GM12873 (cell line): ENCODE measurements around the gene SNCAIP.

Experiments used
- CTCF ChIP-seq: IDR thresholded peaks from 2 replicates; pipeline ENCODE4 v1.5.1; 2012; ENCODE audit warnings: low read depth, mild to moderate bottlenecking, moderate library complexity, low read length, control low read depth; ENCODE audit not compliant: insufficient read depth; ENCODE audit errors: missing control alignments

The SNCAIP gene

GRCh38 chr5:122315521-122315920 lies 3.5 kb downstream of the SNCAIP start:
- no peak for TF ChIP-seq CTCF

- TF ChIP-seq CTCF = no peak
These were observed 4.6 kb downstream of the SNCAIP start for GRCh38 chr5:122316656-122317055.

GRCh38 chr5:122319897-122320296 lies 7.9 kb downstream of the SNCAIP start:
- no peak for TF ChIP-seq CTCF

GRCh38 chr5:122321921-122322320 lies 9.9 kb downstream of the SNCAIP start:
- TF ChIP-seq CTCF = no peak

GRCh38 chr5:122322801-122323548 lies 10.9 kb downstream of the SNCAIP start:
- no peak for TF ChIP-seq CTCF

- no peak for TF ChIP-seq CTCF
These were observed 11.7 kb downstream of the SNCAIP start for GRCh38 chr5:122323738-122324137.

GRCh38 chr5:122327110-122327509 lies 15.1 kb downstream of the SNCAIP start:
- no peak for TF ChIP-seq CTCF
